ENCODE data around the gene SUCO.

DNA sequence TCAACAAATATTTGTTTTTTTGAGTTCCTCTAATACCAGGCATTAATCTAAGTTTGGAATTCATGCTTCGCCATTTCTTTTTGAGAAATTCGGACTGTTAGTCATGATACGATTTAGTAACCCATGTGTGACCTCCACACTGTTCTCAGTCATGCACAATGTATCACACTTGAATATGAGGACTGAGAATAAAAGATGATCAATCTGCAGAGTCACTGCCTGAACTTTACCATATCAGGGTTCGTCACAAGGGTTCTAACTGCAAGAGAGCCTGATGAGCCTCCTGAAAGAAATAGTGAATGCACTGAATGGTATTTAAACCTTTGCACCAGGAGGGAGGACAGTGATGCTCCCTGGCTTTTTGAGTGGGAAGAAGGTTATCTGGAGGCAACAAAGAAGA, 115.0 kb downstream of the SUCO start:
- TF ChIP-seq, protein P1, sequence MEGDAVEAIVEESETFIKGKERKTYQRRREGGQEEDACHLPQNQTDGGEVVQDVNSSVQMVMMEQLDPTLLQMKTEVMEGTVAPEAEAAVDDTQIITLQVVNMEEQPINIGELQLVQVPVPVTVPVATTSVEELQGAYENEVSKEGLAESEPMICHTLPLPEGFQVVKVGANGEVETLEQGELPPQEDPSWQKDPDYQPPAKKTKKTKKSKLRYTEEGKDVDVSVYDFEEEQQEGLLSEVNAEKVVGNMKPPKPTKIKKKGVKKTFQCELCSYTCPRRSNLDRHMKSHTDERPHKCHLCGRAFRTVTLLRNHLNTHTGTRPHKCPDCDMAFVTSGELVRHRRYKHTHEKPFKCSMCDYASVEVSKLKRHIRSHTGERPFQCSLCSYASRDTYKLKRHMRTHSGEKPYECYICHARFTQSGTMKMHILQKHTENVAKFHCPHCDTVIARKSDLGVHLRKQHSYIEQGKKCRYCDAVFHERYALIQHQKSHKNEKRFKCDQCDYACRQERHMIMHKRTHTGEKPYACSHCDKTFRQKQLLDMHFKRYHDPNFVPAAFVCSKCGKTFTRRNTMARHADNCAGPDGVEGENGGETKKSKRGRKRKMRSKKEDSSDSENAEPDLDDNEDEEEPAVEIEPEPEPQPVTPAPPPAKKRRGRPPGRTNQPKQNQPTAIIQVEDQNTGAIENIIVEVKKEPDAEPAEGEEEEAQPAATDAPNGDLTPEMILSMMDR (IDR thresholded peaks at IDR 0.05), result no peak
- no peak for TF ChIP-seq POLR2A (IDR thresholded peaks at IDR 0.05)
